Neural progenitor cell (in vitro differentiated cells): ENCODE measurements around the gene CFAP92.

Experiments
- EZH2 ChIP-seq: fragments of 200-600 bp; sonication (generic); IDR thresholded peaks from 2 replicates; pipeline ENCODE4 v1.6.1; 2017; ENCODE audit warnings: antibody characterized with exemption, mild to moderate bottlenecking, moderate library complexity
- EZH2phosphoT487 ChIP-seq: fragments of 200-600 bp; sonication (generic); IDR thresholded peaks from 2 replicates; pipeline ENCODE4 v1.6.1; 2017; ENCODE audit warnings: antibody characterized with exemption

- TF ChIP-seq EZH2phosphoT487 (no peak), EZH2 (no peak)
These were observed 114.5 kb downstream of the CFAP92 start, which contains the start of gene ACAD9 for GRCh38 chr3:128879125-128879969.
